ENCODE measurements around the gene TAC4. TPM values are rescaled to one million over a fixed set of nuclear protein-coding genes. Genes with fewer than 3 reads are reported as not detected.
A peak's percentile ranks its signal among the peaks of the same experiment; 100 is the strongest.

The TAC4 gene
- total RNA-seq, 1 experiment from 2014 or later, result not detected

GRCh38 chr17:49862781-49863331 lies 15.0 kb upstream of the TAC4 start:
- Histone ChIP-seq H3K27ac (ENCODE audit: low read depth, low read length, poor library complexity, severe bottlenecking) (no peak overlapping the region), H3K4me1 (ENCODE audit: insufficient read depth, low read length, poor library complexity, severe bottlenecking) (no peaks in the 10 kb centered on the region), H3K9me3 (ENCODE audit: low read depth, low read length, poor library complexity, severe bottlenecking) (no peaks in the 10 kb centered on the region), H3K36me3 (ENCODE audit: insufficient read depth, low read length, poor library complexity, severe bottlenecking) (no peaks in the 10 kb centered on the region), H3K4me3 (ENCODE audit: low read depth, low read length, poor library complexity, severe bottlenecking) (no peak overlapping the region), H3K27me3 (replicated peaks; ENCODE audit: insufficient read depth, low read depth, low read length, poor library complexity) (no peaks in the 10 kb centered on the region)
- CTCF ChIA-PET, result interaction anchor here (5.6 kb wide), 1 partner anchor 134 kb away, joined by 71 read pairs; the partner anchor contains the start of gene DLX3
- no TSS peak for BruUV-seq (replicated peaks)
- no peak for DNase-seq (ENCODE audit: low spot score)
- intact Hi-C loops (cut with micrococcal nuclease; ENCODE audit: unreplicated experiment), result no loop called here
- POLR2A ChIA-PET (ENCODE audit: low non-redundant PET), result no interaction called here
- TF ChIP-seq EZH2 (IDR thresholded peaks at IDR 0.05; ENCODE audit: borderline replicate concordance, low read depth, low read length, poor library complexity, severe bottlenecking) (no peak), CTCF (conservative IDR thresholded peaks at IDR 0.05; ENCODE audit: low read depth, low read length) (no peak)

GRCh38 chr17:49861150-49861884 lies 13.4 kb upstream of the TAC4 start:
- ChIA-PET POLR2A (ENCODE audit: low non-redundant PET) (no interaction called here), CTCF (interaction anchor here (0.6 to 5.6 kb wide), 4 partner anchors 12 to 231 kb away, joined by 4 to 71 read pairs (median 7); partner anchors contain the start of gene DLX3)
- peak; percentile 57 for DNase-seq (ENCODE audit: low spot score)
- no peaks in the 10 kb centered on the region for H3K4me1 ChIP-seq (ENCODE audit: insufficient read depth, low read length, poor library complexity, severe bottlenecking)
- no peaks in the 10 kb centered on the region for H3K36me3 ChIP-seq (ENCODE audit: insufficient read depth, low read length, poor library complexity, severe bottlenecking)
- intact Hi-C loops (cut with micrococcal nuclease; ENCODE audit: unreplicated experiment), result loop anchor here (1.0 kb wide), 1 partner anchor 137 kb away; no protein-coding TSS in a partner anchor
- no peak overlapping the region for H3K27ac ChIP-seq (ENCODE audit: low read depth, low read length, poor library complexity, severe bottlenecking)
- TF ChIP-seq EZH2 (IDR thresholded peaks at IDR 0.05; ENCODE audit: borderline replicate concordance, low read depth, low read length, poor library complexity, severe bottlenecking), result no peak
- peak; percentile 96 for TF ChIP-seq CTCF (conservative IDR thresholded peaks at IDR 0.05; ENCODE audit: low read depth, low read length)
- no peaks in the 10 kb centered on the region for H3K27me3 ChIP-seq (replicated peaks; ENCODE audit: insufficient read depth, low read depth, low read length, poor library complexity)
- H3K9me3 ChIP-seq (ENCODE audit: low read depth, low read length, poor library complexity, severe bottlenecking), result no peaks in the 10 kb centered on the region
- BruUV-seq (replicated peaks), result no TSS peak
- no peak overlapping the region for H3K4me3 ChIP-seq (ENCODE audit: low read depth, low read length, poor library complexity, severe bottlenecking)

GRCh38 chr17:49859991-49860953 lies 12.4 kb upstream of the TAC4 start:
- BruUV-seq (replicated peaks), result no TSS peak
- POLR2A ChIA-PET (ENCODE audit: low non-redundant PET), result no interaction called here
- TF ChIP-seq CTCF (conservative IDR thresholded peaks at IDR 0.05; ENCODE audit: low read depth, low read length) (no peak), EZH2 (IDR thresholded peaks at IDR 0.05; ENCODE audit: borderline replicate concordance, low read depth, low read length, poor library complexity, severe bottlenecking) (no peak)
- H3K9me3 ChIP-seq (ENCODE audit: low read depth, low read length, poor library complexity, severe bottlenecking), result no peaks in the 10 kb centered on the region
- intact Hi-C loops (cut with micrococcal nuclease; ENCODE audit: unreplicated experiment), result loop anchor here (10.0 kb wide), 1 partner anchor 225 kb away; no protein-coding TSS in a partner anchor
- DNase-seq (ENCODE audit: low spot score), result no peak
- no peaks in the 10 kb centered on the region for H3K4me1 ChIP-seq (ENCODE audit: insufficient read depth, low read length, poor library complexity, severe bottlenecking)
- CTCF ChIA-PET, result interaction anchor here (0.5 to 5.6 kb wide), 2 partner anchors 136 to 405 kb away, joined by 3 to 71 read pairs; partner anchors contain the start of gene DLX3
- no peaks in the 10 kb centered on the region for H3K27me3 ChIP-seq (replicated peaks; ENCODE audit: insufficient read depth, low read depth, low read length, poor library complexity)
- no peaks in the 10 kb centered on the region for H3K36me3 ChIP-seq (ENCODE audit: insufficient read depth, low read length, poor library complexity, severe bottlenecking)
- no peak overlapping the region for H3K27ac ChIP-seq (ENCODE audit: low read depth, low read length, poor library complexity, severe bottlenecking)
- no peak overlapping the region for H3K4me3 ChIP-seq (ENCODE audit: low read depth, low read length, poor library complexity, severe bottlenecking)

Measured in A673 (cell line).